DND-41 (cell line): ENCODE results near the gene NPDC1.

Experiments
- EZH2 ChIP-seq: IDR thresholded peaks from 3 replicates; pipeline ENCODE4 v1.6.1; 2012; ENCODE audit warnings: borderline replicate concordance, low read depth, mild to moderate bottlenecking, moderate library complexity, low read length, inconsistent platforms; ENCODE audit not compliant: severe bottlenecking
- TF ChIP-seq, protein P1 (sequence below): IDR thresholded peaks from 2 replicates; pipeline ENCODE4 v1.5.1; 2012; ENCODE audit warnings: borderline replicate concordance, low read length, moderate library complexity, mild to moderate bottlenecking; ENCODE audit not compliant: poor library complexity, severe bottlenecking; ENCODE audit errors: extremely low read depth

DNA sequence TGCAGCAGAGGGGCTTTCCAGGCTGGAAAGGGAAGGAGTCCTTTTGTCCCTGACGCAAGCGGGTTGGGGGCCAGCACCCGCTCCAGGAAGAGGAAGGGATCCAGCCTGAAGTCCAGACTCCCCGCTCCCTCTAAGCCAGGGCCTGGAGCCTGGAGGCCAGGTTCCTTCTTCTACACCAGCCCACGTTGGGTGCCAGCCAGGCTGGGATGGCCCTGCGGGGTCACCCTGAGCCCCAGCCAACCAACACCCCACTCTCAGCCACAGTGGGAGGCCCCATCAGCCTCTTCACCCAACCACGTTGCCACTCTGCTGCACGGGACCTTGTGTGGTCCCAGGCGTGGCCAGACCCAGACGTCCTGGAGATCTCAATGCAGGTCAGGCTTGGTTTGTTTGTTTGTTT lies 13.1 kb downstream of the NPDC1 start:
- TF ChIP-seq, protein P1, sequence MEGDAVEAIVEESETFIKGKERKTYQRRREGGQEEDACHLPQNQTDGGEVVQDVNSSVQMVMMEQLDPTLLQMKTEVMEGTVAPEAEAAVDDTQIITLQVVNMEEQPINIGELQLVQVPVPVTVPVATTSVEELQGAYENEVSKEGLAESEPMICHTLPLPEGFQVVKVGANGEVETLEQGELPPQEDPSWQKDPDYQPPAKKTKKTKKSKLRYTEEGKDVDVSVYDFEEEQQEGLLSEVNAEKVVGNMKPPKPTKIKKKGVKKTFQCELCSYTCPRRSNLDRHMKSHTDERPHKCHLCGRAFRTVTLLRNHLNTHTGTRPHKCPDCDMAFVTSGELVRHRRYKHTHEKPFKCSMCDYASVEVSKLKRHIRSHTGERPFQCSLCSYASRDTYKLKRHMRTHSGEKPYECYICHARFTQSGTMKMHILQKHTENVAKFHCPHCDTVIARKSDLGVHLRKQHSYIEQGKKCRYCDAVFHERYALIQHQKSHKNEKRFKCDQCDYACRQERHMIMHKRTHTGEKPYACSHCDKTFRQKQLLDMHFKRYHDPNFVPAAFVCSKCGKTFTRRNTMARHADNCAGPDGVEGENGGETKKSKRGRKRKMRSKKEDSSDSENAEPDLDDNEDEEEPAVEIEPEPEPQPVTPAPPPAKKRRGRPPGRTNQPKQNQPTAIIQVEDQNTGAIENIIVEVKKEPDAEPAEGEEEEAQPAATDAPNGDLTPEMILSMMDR, result no peak
- TF ChIP-seq EZH2, result no peak
